DND-41 (cell line): ENCODE data around the gene THBS2.

Experiments used
- CTCF ChIP-seq: IDR thresholded peaks from 2 replicates; pipeline ENCODE4 v1.5.1; 2012; ENCODE audit warnings: borderline replicate concordance, low read length, moderate library complexity, mild to moderate bottlenecking; ENCODE audit not compliant: poor library complexity, severe bottlenecking; ENCODE audit errors: extremely low read depth
- EZH2 ChIP-seq: IDR thresholded peaks from 3 replicates; pipeline ENCODE4 v1.6.1; 2012; ENCODE audit warnings: borderline replicate concordance, low read depth, mild to moderate bottlenecking, moderate library complexity, low read length, inconsistent platforms; ENCODE audit not compliant: severe bottlenecking

GRCh38 chr6:169291148-169291547 is 37.5 kb upstream of the THBS2 start:
- TF ChIP-seq CTCF (no peak), EZH2 (no peak)
